DMS 273 (cell line): ENCODE measurements around the gene CTNNB1.

ENCODE experiments used
- DNase-seq: peaks from one replicate; lab custom pipeline; 2025; ENCODE audit not compliant: unreplicated experiment; lab: John Stamatoyannopoulos, UW

Gene CTNNB1

DNA sequence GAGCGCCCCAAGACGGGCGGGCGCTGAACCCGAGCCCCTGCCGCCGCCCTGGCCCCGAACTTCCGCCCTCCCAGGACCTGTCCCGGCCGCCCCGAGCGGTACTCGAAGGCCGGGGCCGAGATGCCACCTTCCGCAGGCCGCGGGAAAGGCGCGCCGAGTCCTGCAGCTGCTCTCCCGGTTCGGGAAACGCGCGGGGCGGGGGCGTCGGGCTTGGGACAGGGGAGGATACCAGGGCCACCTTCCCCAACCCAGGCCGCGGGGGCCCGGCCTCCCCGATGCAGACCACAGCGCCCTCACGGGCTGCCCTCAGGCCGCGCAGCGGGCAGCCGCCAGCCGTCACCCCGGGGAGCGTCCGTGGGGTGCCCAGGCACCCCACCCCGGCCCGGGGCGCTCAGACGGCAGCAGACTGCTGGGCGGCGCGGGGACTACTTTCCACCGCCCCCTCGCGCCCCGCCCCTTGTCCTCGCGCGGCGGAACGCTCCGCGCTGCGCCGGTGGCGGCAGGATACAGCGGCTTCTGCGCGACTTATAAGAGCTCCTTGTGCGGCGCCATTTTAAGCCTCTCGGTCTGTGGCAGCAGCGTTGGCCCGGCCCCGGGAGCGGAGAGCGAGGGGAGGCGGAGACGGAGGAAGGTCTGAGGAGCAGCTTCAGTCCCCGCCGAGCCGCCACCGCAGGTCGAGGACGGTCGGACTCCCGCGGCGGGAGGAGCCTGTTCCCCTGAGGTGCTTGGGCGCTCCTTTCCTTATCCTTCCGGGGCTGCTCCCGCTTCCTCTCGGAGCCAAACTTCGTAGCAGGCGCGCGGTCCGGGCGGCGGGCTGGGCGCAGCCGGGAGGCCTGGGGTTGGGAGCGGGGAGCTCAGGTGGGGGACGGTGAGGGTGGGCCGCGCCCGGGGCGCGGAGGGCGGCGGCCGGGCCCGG is at the start of gene CTNNB1:
Gene CTNNB1 (plus strand): TSS at position 556 of the 916 bp plus-strand sequence. CDS start 24,564 bp downstream, outside the sequence.
- peak; percentile 95 for DNase-seq

DNA sequence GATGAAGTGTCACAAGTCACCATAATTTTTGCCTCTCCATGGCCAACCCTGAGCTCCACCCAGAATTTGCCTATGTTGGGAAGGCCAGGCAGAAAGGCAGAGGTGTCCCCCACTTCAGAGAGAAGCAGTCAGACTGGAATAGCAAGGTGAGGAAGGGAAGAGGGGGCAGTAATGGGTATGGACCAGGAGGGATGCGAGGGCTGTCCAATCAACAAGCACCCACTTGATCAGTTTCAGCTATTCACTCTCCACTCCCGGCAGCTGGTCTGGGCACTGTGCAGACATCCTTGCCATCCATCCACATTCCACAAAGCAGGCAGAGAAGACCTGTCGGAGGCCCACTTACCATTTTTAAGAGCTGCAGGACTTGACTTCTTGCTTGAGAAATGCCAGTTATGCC is 43.5 kb upstream of the CTNNB1 start:
- no peak for DNase-seq

- no peak for DNase-seq
Observed at GRCh38 chr3:41158947-41159346, 40.4 kb upstream of the CTNNB1 start.

GRCh38 chr3:41159588-41160189 is 39.6 kb upstream of the CTNNB1 start:
- no peak for DNase-seq

DNA sequence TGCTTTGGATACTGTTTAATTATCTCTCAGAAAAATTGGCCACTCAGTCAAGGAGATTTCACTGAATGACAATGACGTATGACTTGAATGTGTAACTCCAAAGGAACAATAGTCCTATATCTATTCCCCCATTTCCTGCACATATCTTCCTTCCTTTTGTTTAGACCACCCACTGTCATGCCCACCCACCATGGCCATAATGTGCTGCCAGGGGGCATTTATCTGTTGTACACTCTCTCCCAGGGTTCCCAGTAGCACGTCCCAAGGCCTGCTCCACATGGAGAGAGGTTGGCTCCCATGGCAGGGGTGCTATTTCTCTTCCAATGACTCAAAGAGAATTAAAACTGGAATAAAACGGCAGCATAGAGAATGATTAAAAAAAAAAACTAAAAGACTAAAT is 36.8 kb upstream of the CTNNB1 start:
- no peak for DNase-seq

DNA sequence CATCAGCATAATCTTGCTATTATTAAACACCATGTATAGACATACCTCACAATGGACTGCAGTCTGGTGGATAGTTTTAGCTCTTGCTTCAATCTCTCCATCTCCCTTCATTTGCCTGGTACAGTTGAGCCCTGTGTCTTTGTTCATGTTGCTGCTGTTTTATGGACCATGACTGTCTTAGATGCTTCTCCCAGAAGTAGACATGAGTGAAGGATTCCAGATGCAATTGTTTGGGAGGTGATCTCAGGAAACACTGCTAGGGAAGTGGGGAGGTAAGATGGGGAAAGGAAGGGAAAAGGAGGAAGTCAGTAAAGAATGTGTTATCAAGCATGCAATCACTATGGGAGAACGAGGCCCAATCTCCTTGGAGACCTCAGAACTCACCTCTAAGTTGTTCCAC is 36.3 kb upstream of the CTNNB1 start:
- no peak for DNase-seq

- DNase-seq = no peak
Observed at GRCh38 chr3:41163421-41163820, 35.9 kb upstream of the CTNNB1 start.

- DNase-seq = no peak
Observed at GRCh38 chr3:41164777-41165176, 34.5 kb upstream of the CTNNB1 start.

DNA sequence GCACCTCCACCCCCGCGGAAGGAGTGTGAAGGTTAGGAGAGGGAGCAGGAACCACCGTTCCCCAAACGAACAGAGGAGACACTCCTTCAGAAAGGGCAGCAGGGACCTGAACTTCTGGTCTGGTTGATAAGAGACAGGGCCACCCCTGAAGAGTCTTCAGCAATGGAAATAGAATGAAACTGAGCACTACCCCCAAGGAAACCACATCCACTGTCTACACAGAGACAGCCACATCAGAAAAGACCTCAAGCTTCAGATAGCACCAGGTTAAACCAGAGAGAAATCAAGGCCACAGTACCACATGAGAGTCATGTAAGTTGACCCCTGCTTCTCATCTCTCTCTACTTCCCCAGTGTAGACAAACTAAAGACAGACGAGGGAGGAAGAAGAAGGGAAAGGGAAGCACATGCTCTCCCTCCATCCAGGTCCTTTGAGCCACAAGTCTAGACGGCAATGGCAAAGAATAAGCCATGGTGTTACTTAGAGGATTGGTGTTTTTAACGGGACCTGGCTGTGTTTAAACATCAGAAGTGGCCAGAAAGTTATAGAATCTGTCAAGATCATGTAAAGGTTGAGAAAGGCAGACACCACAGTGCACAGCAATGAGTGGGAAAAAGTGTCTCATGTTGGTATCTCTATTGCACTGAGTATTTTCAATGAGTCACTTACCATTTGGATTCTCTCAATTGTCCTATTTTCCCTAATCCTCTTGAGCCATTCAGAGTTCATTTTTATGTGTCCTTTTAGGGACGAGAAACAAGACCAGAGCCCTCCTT is 31.4 kb upstream of the CTNNB1 start:
- no peak for DNase-seq

DNA sequence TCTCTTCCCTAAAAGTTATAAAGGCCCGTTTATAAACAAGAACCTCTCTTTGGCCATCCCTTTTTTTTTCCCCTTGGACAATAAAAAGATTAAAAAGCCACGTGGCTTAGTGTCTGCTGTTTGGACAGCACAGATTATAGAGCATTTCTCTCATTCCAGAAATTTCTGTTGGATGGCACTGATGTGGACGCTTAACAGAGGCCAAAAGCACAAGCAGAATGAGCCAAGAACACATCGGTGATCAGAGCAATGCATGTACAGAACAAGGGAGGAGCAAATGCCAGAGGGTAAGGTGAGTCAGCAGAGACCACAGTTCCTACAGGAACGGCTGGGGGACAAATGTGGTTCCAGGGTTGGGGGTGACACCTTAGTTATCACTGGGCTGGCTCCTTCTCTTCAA is 30.3 kb upstream of the CTNNB1 start:
- no peak for DNase-seq

GRCh38 chr3:41173926-41174885 is 25.1 kb upstream of the CTNNB1 start:
- peak; percentile 55 for DNase-seq

- DNase-seq = no peak
Observed at GRCh38 chr3:41175365-41175764, 23.9 kb upstream of the CTNNB1 start.

DNA sequence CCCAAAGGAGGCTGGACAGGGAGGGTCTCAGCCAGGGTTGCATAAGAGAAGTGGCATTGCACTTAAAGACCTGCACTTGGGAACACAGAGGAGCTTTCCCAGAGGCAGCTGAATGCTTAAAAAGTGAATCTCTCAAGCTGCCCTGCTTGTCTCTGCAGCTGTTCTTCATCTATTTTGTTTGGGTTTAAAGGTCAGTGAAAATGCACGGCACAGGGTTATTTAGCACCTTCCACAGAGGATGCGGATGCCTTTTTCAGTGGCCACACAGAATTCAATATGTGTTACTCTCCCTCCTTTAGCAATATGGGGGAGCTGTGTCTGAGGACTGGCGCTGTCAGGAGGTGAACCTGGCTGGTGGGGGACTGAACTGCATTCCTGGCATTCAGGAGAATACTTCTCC is 22.7 kb upstream of the CTNNB1 start:
- no peak for DNase-seq

DNA sequence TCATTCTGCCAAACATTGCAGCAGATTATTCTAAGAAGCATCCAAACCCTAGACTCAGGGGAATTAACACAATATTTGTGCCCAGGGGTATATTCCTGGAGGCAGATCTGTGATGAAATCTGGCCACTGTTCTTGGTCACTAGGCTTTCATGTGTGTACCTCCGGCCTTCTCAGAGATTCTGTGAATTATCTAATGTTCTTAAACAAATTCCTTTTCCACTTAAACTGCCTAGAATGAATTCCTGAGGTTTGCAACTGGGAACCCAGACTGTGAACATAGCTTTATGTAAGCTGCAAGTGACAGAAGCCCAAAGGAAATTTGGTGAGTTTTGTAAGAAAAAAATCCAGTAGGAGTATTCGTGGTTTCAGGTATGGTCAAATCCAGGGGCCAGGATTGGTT is 20.7 kb upstream of the CTNNB1 start:
- no peak for DNase-seq

DNA sequence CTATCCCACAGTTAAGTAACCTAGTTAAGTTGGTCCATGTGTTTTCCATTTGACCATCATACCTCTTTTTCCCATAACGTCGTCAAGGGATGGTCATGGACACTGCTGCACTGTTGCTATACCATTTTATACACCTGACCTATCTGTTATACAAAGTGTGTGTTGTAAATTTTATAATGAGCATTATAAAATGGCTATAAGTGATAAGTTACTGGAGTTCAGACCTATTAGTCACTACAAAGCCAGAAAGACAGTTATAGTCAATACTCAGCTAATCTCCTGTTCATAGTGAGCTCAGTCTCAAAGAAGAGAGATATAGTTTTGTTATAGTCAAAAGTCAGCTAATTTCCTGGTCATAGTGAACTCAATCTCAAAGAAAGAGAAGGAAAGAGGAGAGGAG is 18.9 kb upstream of the CTNNB1 start:
- DNase-seq = no peak

- no peak for DNase-seq
Observed at GRCh38 chr3:41182504-41183059, 16.7 kb upstream of the CTNNB1 start.

DNA sequence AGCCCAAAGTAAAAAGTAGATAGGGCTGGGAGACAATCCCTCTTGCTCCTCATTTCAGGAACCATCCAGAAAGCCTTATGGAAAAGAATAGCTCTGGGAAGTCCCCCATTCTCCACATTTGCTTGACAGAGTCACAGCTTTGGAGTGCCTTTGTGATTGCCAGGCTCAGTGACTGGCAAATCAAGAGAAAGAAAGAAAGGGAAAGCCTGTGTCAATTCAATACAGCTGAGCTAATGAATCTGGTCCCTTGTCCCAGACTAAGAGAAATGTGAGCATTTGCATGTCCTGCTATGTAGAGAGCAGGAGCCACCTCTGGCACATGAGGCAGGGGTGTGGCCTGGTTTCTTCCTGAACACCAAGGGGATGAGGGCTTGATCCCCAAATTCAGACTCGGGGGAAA is 14.9 kb upstream of the CTNNB1 start:
- DNase-seq = no peak

GRCh38 chr3:41186297-41186696 is 13.0 kb upstream of the CTNNB1 start:
- DNase-seq = no peak

- no peak for DNase-seq
Observed at GRCh38 chr3:41188306-41188705, 11.0 kb upstream of the CTNNB1 start.
